ENCODE data around the gene PROSER2.
"Not testable (repeated sequence)": the region's sequence is repeated elsewhere in the genome, so short reads cannot be mapped to it uniquely, and the experiment has no call there.

The PROSER2 gene

GRCh38 chr10:11879387-11880094 is 56.4 kb downstream of the PROSER2 start:
- no peak overlapping the region for H3K27ac Mint-ChIP-seq
- H3K9me3 Mint-ChIP-seq, result no peaks in the 10 kb centered on the region
- no peaks in the 10 kb centered on the region for H3K36me3 Mint-ChIP-seq
- H3K4me3 Mint-ChIP-seq, result no peak overlapping the region
- ATAC-seq, result no peak
- peaks cover 41% of the 10 kb centered on the region for H3K4me1 Mint-ChIP-seq
- DNase-seq (ENCODE audit: low spot score in 2 of 2), result no peak

GRCh38 chr10:11880151-11881029 is 57.2 kb downstream of the PROSER2 start:
- DNase-seq (ENCODE audit: low spot score in 2 of 2), result no peak
- no peaks in the 10 kb centered on the region for H3K36me3 Mint-ChIP-seq
- peaks cover 32% of the 10 kb centered on the region for H3K4me1 Mint-ChIP-seq
- H3K4me3 Mint-ChIP-seq, result no peak overlapping the region
- no peaks in the 10 kb centered on the region for H3K9me3 Mint-ChIP-seq
- no peak for ATAC-seq
- H3K27ac Mint-ChIP-seq, result no peak overlapping the region

DNA sequence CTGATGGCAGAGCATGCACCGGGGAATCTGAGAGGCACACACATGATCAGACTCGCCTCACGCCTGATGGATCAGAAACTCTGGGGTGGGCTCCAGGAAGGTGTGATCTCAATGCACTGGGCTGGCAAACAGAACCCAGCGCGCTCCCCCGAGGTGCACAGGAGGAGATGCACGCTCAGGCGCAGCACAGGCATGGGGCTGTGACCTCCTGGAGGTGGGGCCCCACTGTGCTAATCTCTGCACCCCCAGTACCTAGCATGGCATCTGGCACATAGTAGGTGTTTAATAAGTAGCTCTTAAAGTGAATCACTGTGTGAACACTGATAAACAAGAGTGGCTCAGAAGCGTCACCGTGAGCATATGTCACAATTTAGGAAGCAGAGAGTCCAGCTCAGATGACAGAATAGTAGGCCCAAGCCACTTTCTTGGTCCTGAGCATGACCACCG is 57.9 kb downstream of the PROSER2 start:
- Mint-ChIP-seq H3K27ac (no peak overlapping the region), H3K9me3 (no peaks in the 10 kb centered on the region), H3K4me3 (no peak overlapping the region), H3K4me1 (peaks cover 26% of the 10 kb centered on the region), H3K36me3 (no peaks in the 10 kb centered on the region)
- no peak for DNase-seq (ENCODE audit: low spot score in 2 of 2)
- no peak for ATAC-seq

DNA sequence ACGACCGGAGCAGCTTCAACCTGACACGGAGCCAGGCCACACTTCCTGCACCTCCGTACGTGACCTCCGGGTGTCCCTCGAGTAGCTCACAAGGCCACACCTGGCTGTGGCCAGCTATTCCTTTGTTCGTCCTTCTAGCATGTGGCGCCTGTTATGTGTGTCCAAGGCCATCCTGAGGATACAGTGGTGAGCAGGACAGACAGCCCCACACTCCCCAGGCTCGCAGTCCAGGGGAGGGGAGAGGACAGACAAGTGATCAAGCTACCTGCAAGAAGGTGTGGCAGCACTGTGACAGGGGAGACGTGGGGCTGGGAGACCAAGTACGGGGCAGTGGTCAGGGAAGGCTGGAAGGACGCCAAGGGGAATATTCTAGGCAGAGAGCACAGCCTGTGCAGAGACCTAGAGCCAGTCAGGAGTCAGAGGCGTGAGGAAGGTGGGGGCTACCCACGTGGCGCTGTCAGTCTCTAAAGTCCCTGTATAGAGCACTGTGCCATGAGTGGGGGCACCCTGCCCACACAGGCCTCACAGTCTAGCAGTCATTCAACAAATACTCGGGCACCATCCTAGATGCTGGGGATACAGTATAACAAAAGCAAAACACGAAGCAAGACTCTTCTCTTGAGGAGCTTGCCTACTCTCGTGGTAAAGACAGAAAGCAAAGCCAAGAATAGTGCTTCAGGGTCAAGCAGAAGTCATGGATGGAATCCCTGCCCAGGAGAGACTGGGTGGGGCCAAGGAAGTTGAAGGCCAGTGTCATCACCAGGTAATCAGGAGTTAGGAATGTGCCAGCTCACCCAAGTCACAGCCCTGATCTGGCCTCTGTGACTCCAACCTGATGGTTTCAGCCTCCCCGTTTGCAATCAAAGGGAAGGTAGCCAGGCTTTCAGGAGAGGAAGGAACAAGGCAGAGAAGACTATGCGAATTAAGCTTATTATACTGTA is 58.6 kb downstream of the PROSER2 start:
- ATAC-seq (peak; percentile 14), DNase-seq (ENCODE audit: low spot score in 2 of 2) (no peak)
- Mint-ChIP-seq H3K4me1 (peaks cover 21% of the 10 kb centered on the region), H3K27ac (peak overlapping the region; percentile 57), H3K9me3 (no peaks in the 10 kb centered on the region), H3K36me3 (no peaks in the 10 kb centered on the region), H3K4me3 (no peak overlapping the region)

DNA sequence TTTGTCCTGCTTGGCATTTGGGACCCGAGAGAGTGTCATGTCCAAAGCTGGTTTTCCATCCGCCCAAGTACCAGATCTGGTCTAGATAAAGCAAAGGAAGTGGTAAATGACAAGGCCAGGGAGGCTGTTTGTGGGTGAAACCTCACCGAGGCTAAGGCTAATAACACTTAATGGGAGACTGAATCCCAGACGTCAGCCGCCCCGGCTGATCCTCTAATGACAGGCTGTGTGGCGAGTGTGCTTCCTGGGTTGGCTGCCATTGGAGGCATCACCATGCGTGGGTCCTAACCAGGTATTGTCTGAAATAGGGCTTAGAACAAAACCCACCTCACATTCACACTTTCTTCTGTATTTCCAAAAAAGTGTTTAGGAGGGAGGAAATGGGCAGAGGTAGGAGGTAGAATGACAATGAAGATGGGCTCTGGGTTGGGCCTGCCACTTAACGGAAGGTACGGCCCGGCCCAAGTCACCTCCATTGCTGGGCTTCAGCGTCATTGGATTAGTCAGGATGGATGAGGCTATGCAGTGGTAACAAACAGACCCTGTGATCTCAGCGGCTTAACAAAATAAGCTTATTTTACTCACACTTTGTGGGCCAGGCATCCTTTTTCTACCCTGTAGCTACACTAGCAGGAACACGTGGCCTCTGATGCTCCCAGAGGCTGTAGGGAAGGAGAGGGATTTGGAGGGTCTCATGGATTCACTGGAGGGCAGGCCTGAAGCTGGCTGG is 59.7 kb downstream of the PROSER2 start:
- H3K4me3 Mint-ChIP-seq, result no peak overlapping the region
- H3K9me3 Mint-ChIP-seq, result no peaks in the 10 kb centered on the region
- no peak for ATAC-seq
- H3K36me3 Mint-ChIP-seq, result no peaks in the 10 kb centered on the region
- peak overlapping the region; percentile 57 for H3K27ac Mint-ChIP-seq
- DNase-seq (ENCODE audit: low spot score in 2 of 2), result no peak
- H3K4me1 Mint-ChIP-seq, result peaks cover 21% of the 10 kb centered on the region

- no peaks in the 10 kb centered on the region for H3K36me3 Mint-ChIP-seq
- H3K27ac Mint-ChIP-seq, result no peak overlapping the region
- ATAC-seq (no peak), DNase-seq (ENCODE audit: low spot score in 2 of 2) (no peak)
- peaks cover 21% of the 10 kb centered on the region for H3K4me1 Mint-ChIP-seq
- no peak overlapping the region for H3K4me3 Mint-ChIP-seq
- H3K9me3 Mint-ChIP-seq, result no peaks in the 10 kb centered on the region
Observed at GRCh38 chr10:11884706-11885423, 61.7 kb downstream of the PROSER2 start.

- Mint-ChIP-seq H3K27ac (no peak overlapping the region), H3K36me3 (no peaks in the 10 kb centered on the region)
- DNase-seq (ENCODE audit: low spot score in 2 of 2), result no peak
Observed at GRCh38 chr10:11885437-11886137, 62.4 kb downstream of the PROSER2 start.

DNA sequence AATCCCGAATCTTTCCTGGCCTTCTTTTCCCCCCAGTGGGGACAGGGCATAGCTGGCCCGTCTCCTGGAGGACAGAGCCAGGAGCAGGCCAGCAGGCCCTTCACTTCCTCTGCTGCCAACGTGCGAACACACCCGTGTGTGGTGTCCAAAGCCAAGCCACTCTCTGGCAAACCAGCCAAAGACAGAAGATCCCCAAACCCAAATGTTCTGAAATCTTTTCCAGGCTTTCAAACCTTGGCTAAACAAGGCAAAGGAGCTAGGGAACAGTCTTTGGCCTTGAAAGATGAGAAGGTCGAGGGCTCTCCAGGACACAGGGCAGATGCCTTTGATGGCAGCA is 63.0 kb downstream of the PROSER2 start:
- no peaks in the 10 kb centered on the region for H3K9me3 Mint-ChIP-seq
- no peak for ATAC-seq
- H3K36me3 Mint-ChIP-seq, result no peaks in the 10 kb centered on the region

More at GRCh38 chr10:11885437-11886137, 62.4 kb downstream of the PROSER2 start:
- H3K4me3 Mint-ChIP-seq, result no peak overlapping the region
- peaks cover 21% of the 10 kb centered on the region for H3K4me1 Mint-ChIP-seq
- no peaks in the 10 kb centered on the region for H3K9me3 Mint-ChIP-seq
- no peak for ATAC-seq

DNA sequence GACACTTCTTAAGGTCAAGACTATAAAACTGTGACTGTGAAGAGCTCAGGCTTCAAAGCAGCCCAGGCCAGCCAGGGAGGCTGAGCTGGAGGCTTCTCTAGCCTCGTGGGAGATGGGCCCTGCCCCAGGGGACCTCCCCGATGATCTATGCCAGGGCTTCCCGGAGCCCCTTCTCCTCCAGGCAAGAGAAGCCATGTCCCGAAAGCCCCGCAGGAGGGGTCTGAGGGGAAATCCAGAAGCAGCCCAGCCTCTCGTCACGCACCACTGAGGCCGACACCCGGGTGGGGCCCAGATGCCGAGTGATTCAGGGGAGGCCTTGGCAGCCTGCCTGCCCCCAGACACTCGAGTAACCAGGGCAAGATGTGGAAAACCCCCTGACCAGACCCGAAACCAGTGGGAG is 63.7 kb downstream of the PROSER2 start:
- no peak overlapping the region for H3K27ac Mint-ChIP-seq
- no peak overlapping the region for H3K4me3 Mint-ChIP-seq
- no peaks in the 10 kb centered on the region for H3K36me3 Mint-ChIP-seq
- ATAC-seq (peak; percentile 35), DNase-seq (ENCODE audit: low spot score in 2 of 2) (no peak)
- H3K9me3 Mint-ChIP-seq, result no peaks in the 10 kb centered on the region
- peaks cover 15% of the 10 kb centered on the region for H3K4me1 Mint-ChIP-seq

More for the DNA sequence above, 63.0 kb downstream of the PROSER2 start:
- Mint-ChIP-seq H3K4me1 (peaks cover 21% of the 10 kb centered on the region), H3K27ac (no peak overlapping the region), H3K4me3 (no peak overlapping the region)
- no peak for DNase-seq (ENCODE audit: low spot score in 2 of 2)

GRCh38 chr10:11887381-11888227 is 64.4 kb downstream of the PROSER2 start:
- no peaks in the 10 kb centered on the region for H3K36me3 Mint-ChIP-seq
- no peak for DNase-seq (ENCODE audit: low spot score in 2 of 2)
- peaks cover 8% of the 10 kb centered on the region for H3K4me1 Mint-ChIP-seq
- no peaks in the 10 kb centered on the region for H3K9me3 Mint-ChIP-seq
- no peak overlapping the region for H3K27ac Mint-ChIP-seq
- no peak for ATAC-seq
- no peak overlapping the region for H3K4me3 Mint-ChIP-seq

DNA sequence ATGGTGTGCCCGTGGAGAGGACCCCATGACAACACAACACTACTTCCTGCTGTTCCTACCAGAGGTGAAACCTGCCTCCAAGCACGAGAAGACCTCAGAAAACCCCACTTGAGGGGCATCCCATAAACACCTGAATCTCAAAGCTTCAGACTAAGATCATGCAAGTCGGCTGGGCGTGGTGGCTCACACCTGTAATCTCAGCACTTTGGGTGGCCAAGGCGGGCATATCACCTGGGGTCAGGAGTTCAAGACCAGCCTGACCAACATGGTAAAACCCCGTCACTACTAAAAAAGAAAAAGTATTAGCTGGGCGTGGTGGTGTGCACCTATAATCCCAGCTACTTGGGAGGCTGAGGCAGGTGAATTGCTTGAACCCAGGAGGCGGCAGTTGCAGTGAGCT is 66.1 kb downstream of the PROSER2 start:
- DNase-seq (ENCODE audit: low spot score in 2 of 2); H3K4me3 Mint-ChIP-seq; H3K4me1 Mint-ChIP-seq; H3K27ac Mint-ChIP-seq; ATAC-seq; H3K36me3 Mint-ChIP-seq; H3K9me3 Mint-ChIP-seq: not testable (repeated sequence)

GRCh38 chr10:11891776-11892486 is 68.8 kb downstream of the PROSER2 start:
- Mint-ChIP-seq H3K4me1 (no peaks in the 10 kb centered on the region), H3K9me3 (no peaks in the 10 kb centered on the region), H3K36me3 (no peaks in the 10 kb centered on the region), H3K27ac (no peak overlapping the region), H3K4me3 (no peak overlapping the region)
- ATAC-seq, result no peak
- DNase-seq (ENCODE audit: low spot score in 2 of 2), result no peak
